ENCODE data around the gene CHD3.

Gene CHD3

GRCh38 chr17:7888184-7888920 is at the start of gene CHD3:
TSS of gene CHD3 (plus strand) at chr17:7888789. CDS start at chr17:7889001, 212 bp downstream.
- Histone ChIP-seq H2AFZ (ENCODE audit: low read length) (no peak within 1 kb of the TSS), H3K36me3 (ENCODE audit: insufficient read depth, low read length) (peaks cover 41% of the 10 kb centered on the region), H3K9ac (ENCODE audit: low read length) (peak within 1 kb of the TSS; percentile 70), H3K4me1 (ENCODE audit: insufficient read depth, low read length, severe bottlenecking) (peaks cover 29% of the 10 kb centered on the region), H4K20me1 (ENCODE audit: insufficient read depth, low read length) (no peaks in the 10 kb centered on the region), H3K9me3 (ENCODE audit: low read length) (no peaks in the 10 kb centered on the region), H3K27ac (ENCODE audit: low read depth, low read length, poor library complexity, severe bottlenecking) (peak within 1 kb of the TSS; percentile 90), H3K9me2 (ENCODE audit: low read depth, low read length) (no peaks in the 10 kb centered on the region), H3F3A (ENCODE audit: insufficient read depth, low read length) (no peaks in the 10 kb centered on the region), H3K4me2 (ENCODE audit: low read length) (peak within 1 kb of the TSS; percentile 92), H3K27me3 (ENCODE audit: insufficient read depth, low read length) (no peaks in the 10 kb centered on the region), H3K79me2 (ENCODE audit: insufficient read depth, low read length) (peaks cover 21% of the 10 kb centered on the region), H3K4me3 (ENCODE audit: low read depth, low read length, poor library complexity, severe bottlenecking) (peak within 1 kb of the TSS; percentile 98)
- TF ChIP-seq, protein P1, sequence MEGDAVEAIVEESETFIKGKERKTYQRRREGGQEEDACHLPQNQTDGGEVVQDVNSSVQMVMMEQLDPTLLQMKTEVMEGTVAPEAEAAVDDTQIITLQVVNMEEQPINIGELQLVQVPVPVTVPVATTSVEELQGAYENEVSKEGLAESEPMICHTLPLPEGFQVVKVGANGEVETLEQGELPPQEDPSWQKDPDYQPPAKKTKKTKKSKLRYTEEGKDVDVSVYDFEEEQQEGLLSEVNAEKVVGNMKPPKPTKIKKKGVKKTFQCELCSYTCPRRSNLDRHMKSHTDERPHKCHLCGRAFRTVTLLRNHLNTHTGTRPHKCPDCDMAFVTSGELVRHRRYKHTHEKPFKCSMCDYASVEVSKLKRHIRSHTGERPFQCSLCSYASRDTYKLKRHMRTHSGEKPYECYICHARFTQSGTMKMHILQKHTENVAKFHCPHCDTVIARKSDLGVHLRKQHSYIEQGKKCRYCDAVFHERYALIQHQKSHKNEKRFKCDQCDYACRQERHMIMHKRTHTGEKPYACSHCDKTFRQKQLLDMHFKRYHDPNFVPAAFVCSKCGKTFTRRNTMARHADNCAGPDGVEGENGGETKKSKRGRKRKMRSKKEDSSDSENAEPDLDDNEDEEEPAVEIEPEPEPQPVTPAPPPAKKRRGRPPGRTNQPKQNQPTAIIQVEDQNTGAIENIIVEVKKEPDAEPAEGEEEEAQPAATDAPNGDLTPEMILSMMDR (IDR thresholded peaks at IDR 0.05; ENCODE audit: low read length) = no peak
- no peak for TF ChIP-seq EZH2 (IDR thresholded peaks at IDR 0.05; ENCODE audit: borderline replicate concordance, low read length)

GRCh38 chr17:7839190-7839875 is 49.3 kb upstream of the CHD3 start:
- Histone ChIP-seq H3K4me1 (ENCODE audit: insufficient read depth, low read length, severe bottlenecking) (peaks cover 50% of the 10 kb centered on the region), H3K27ac (ENCODE audit: low read depth, low read length, poor library complexity, severe bottlenecking) (peak overlapping the region; percentile 97), H3K79me2 (ENCODE audit: insufficient read depth, low read length) (no peaks in the 10 kb centered on the region), H3K27me3 (ENCODE audit: insufficient read depth, low read length) (no peaks in the 10 kb centered on the region), H3K36me3 (ENCODE audit: insufficient read depth, low read length) (no peaks in the 10 kb centered on the region; the same call in 1 of the 2 replicates), H3K4me2 (ENCODE audit: low read length) (peak overlapping the region; percentile 95), H3K9me3 (ENCODE audit: low read length) (no peaks in the 10 kb centered on the region), H3K4me3 (ENCODE audit: low read depth, low read length, poor library complexity, severe bottlenecking) (peak overlapping the region; percentile 44), H3F3A (ENCODE audit: insufficient read depth, low read length) (peaks cover 10% of the 10 kb centered on the region; the same call in 1 of the 2 replicates), H4K20me1 (ENCODE audit: insufficient read depth, low read length) (no peaks in the 10 kb centered on the region), H3K9me2 (ENCODE audit: low read depth, low read length) (no peaks in the 10 kb centered on the region), H3K9ac (ENCODE audit: low read length) (peak overlapping the region; percentile 44; the same call in 1 of the 2 replicates), H2AFZ (ENCODE audit: low read length) (no peak overlapping the region)
- TF ChIP-seq, protein P1 (IDR thresholded peaks at IDR 0.05; ENCODE audit: low read length) = no peak
- no peak for TF ChIP-seq EZH2 (IDR thresholded peaks at IDR 0.05; ENCODE audit: borderline replicate concordance, low read length)

GRCh38 chr17:7839876-7840261 is 48.7 kb upstream of the CHD3 start:
- TF ChIP-seq, protein P1 (IDR thresholded peaks at IDR 0.05; ENCODE audit: low read length) = no peak
- TF ChIP-seq EZH2 (IDR thresholded peaks at IDR 0.05; ENCODE audit: borderline replicate concordance, low read length) = no peak
- H3K4me2 ChIP-seq (ENCODE audit: low read length) = peak overlapping the region; percentile 95
- H3K9me3 ChIP-seq (ENCODE audit: low read length) = no peaks in the 10 kb centered on the region
- no peaks in the 10 kb centered on the region; the same call in 1 of the 2 replicates for H3K36me3 ChIP-seq (ENCODE audit: insufficient read depth, low read length)
- no peak overlapping the region for H2AFZ ChIP-seq (ENCODE audit: low read length)
- no peaks in the 10 kb centered on the region for H3K9me2 ChIP-seq (ENCODE audit: low read depth, low read length)
- peak overlapping the region; percentile 88 for H3K4me3 ChIP-seq (ENCODE audit: low read depth, low read length, poor library complexity, severe bottlenecking)
- no peaks in the 10 kb centered on the region for H3K27me3 ChIP-seq (ENCODE audit: insufficient read depth, low read length)
- peak overlapping the region; percentile 97; the same call in 1 of the 2 replicates for H3K9ac ChIP-seq (ENCODE audit: low read length)
- peak overlapping the region; percentile 97 for H3K27ac ChIP-seq (ENCODE audit: low read depth, low read length, poor library complexity, severe bottlenecking)
- H3F3A ChIP-seq (ENCODE audit: insufficient read depth, low read length) = peaks cover 10% of the 10 kb centered on the region; the same call in 1 of the 2 replicates
- H4K20me1 ChIP-seq (ENCODE audit: insufficient read depth, low read length) = no peaks in the 10 kb centered on the region
- H3K79me2 ChIP-seq (ENCODE audit: insufficient read depth, low read length) = no peaks in the 10 kb centered on the region
- H3K4me1 ChIP-seq (ENCODE audit: insufficient read depth, low read length, severe bottlenecking) = peaks cover 50% of the 10 kb centered on the region

Measured in OCI-LY1 (cell line).